ENCODE measurements around the gene ASS1. TPM values are rescaled to one million over a fixed set of nuclear protein-coding genes. Genes with fewer than 3 reads are reported as not detected.

ASS1 gene
- total RNA-seq, 1 donor from 2014 or later, result 80.1 TPM

DNA sequence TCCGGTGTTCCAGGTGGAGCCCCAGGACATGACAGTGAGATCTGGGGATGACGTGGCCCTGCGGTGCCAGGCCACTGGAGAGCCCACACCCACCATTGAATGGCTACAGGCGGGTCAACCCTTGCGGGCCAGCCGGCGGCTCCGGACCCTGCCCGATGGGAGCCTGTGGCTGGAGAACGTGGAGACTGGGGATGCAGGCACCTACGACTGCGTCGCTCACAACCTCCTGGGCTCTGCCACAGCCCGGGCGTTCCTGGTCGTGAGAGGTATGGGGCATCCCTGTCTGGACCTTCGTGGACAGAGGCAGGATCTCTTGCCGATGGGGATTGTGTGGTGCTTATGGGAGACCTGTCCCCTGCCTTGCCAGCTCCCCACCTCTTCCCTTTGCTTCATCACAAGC, 26.0 kb upstream of the ASS1 start:
- no peak for DNase-seq (ENCODE audit: low read depth)

DNA sequence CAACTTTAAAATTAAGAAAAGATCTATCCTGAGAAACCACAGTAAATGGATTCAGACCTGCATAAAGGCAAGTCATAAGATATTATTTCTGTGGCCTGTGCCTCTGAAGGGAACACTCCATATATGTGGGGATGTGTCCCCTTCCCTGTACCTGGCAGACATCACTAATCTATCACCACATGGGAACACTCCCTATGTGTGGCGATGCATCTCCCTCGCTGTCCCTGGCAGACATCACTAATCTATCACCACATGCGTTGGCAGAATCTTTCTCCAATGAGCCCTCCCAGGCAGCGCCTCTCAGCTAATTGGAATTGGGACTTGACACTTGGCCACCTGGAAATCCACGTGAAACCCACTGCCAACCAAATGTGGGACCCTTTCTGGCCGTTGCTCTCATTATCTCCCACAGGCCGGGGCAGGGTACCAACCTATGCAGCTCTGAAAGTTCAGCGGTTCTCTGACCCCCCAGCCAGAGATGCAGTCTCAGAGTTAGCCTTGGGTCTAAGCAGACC, 25.2 kb upstream of the ASS1 start:
- no peak for DNase-seq (ENCODE audit: low read depth)

DNA sequence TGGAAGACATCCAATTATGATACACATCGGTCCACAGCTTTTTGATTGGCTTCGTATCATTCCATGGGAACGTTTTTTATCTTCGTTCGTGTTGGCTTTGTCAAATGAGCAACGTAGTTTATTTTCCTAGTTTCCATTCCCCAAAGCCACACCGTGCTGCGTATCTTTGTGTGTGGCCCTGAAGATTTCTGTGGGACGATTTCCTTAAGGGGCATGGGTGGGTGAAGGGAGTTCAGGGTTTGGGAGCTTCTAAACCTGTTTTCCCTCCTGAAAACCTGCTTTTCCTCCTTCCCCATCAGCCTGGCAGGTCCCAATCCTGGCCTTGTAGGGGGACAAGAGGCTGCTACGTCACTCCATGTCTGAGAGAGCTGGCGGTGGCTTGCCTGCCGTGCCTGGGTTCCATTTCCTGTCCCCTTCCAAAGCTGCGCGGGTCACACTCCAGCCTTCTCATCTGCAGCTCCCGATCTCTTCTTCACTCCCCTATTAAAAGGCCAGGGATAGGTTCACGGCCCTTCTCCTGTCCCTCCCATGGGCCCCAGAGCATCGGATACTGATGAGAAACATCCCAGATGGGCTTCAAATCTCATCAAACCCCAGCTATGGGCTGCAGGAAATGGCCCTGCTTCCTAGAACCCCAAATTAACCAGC, 23.5 kb upstream of the ASS1 start:
- DNase-seq (ENCODE audit: low read depth), result no peak

DNA sequence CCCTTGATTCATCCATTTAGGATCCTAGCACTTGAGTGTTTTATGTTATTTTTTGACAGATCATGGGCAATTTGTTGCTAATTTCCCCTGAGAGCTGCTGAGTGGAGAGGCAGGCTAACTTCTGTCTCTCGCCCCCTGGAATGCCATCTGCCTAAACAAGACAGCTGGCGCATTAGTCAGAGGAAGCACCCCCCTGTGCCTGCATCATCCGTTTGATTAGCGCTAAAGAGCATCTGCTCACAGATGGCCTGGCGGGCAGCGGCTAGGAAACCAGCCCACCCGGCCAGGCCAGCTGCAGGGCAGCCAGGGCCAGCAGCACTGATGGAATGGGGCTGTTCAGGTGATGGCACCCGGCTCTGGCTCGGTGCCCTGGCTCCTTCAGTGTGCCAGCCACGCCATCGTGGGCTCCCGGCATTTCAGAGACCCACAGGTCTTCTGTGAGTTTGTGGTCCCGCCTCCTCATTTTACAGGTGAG, 22.9 kb upstream of the ASS1 start:
- DNase-seq (ENCODE audit: low read depth), result peak; percentile 97

DNA sequence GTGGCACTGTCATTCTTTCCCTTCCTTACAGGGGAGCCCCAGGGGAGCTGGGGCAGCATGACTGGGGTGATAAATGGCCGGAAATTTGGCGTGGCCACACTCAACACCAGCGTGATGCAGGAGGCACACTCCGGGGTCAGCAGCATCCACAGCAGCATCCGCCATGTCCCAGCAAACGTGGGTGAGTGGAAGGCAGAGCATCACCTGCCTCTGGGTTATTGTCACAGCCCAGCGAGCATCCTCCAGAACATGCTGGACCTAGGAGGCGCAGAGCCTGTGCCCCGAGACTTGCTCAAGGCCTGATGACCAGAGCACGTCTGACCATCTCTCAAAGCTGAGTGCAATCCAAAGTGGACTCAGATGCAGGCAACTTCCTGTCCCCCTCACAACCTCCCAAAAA, 22.2 kb upstream of the ASS1 start:
- DNase-seq (ENCODE audit: low read depth), result no peak

DNA sequence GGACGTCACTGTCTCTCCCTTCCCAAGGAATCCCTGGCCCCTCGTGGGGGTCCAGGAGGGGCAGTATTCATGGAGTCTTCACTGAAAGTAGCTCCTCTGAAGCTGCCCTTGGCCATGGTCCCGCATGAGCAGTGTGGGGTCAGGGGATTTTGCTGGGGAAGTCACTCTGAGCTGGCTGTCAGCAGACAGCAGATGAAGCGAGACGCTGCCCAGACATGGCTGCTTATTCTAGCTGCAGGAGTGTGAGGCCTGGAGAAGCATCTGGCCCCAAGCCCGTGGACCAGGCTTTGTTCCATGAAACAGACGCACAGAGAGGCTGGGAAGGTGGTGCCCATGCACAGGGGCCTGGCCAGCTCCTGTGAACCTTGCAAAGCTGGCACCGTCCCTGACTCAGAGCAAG, 21.5 kb upstream of the ASS1 start:
- no peak for DNase-seq (ENCODE audit: low read depth)

- DNase-seq (ENCODE audit: low read depth), result no peak
These were observed 19.9 kb upstream of the ASS1 start for GRCh38 chr9:130424595-130425454.

GRCh38 chr9:130425741-130426466, 18.9 kb upstream of the ASS1 start:
- no peak for DNase-seq (ENCODE audit: low read depth)

DNA sequence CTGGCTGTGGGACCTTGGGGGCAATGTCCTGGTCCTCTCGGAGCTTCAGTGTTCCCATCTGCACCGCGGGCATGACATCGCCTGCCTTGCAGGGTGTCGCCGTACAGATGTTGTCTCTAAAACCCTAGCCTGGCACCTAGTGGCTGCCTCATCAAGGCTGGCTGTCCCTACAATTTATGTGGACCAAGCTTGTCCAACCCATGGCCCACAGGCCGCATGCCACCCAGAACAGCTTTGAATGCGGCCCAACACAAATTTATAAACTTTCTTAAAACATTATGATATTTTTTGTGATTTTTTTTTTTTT, 18.3 kb upstream of the ASS1 start:
- DNase-seq (ENCODE audit: low read depth), result no peak

DNA sequence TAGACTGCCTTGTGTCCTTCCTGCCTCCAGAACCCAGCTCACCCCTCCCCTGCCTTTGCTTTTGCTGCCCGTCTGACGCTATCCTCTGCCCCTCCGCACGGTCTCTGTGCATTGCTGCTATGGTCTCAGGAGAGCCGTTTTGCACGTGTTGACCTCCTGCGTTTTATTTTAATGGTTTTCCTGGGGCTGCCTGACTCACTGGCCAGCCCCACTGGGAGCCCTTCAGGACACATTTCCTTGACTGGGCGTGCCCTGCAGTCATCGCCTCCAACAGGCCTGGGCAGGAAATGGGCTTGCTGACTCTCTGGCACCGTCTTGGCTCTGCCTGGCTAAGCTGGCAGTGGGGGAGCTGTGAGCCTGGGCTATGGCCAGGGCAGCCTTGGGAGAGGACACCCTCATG, 17.9 kb upstream of the ASS1 start:
- DNase-seq (ENCODE audit: low read depth), result peak; percentile 68

- DNase-seq (ENCODE audit: low read depth), result no peak
These were observed 17.4 kb upstream of the ASS1 start for GRCh38 chr9:130427326-130427725.

DNA sequence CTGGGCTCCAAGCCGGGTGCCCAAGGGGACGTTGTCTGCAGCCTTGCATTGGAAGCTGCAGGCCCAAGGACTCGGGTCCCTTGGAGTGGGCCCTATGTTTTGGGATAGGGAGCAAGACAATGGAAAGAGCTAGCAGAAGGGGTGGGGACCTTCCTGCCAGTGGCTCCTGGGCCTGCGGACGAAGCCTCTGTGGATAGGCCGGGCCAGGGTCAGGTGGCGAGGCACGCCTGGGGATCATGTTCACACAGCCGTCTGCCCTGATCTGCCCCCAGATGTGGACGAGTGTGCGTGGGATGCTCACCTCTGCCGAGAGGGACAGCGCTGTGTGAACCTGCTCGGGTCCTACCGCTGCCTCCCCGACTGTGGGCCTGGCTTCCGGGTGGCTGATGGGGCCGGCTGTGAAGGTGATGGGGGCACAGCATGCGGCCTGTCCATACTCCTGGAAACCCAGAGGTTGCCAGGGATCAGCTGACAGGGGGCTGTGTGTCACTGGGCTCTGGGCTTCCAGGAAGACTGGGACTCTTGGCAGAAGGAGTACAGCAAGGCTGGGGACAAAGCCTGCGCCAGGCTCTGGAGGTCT, 16.6 kb upstream of the ASS1 start:
- DNase-seq (ENCODE audit: low read depth), result no peak

DNA sequence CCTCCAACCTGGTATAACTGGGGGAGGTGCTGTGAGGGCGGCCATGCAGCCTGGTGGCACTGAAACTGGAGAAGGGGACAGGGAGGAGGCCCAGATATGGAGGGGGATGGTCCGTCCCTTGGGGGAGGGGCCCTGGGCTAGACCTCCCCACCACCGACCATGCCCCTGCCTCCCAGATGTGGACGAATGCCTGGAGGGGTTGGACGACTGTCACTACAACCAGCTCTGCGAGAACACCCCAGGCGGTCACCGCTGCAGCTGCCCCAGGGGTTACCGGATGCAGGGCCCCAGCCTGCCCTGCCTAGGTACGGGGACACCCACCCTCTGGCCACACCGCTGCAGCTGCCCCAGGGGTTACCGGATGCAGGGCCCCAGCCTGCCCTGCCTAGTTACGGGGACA, 15.4 kb upstream of the ASS1 start:
- no peak for DNase-seq (ENCODE audit: low read depth)

- DNase-seq (ENCODE audit: low read depth), result no peak
These were observed 14.9 kb upstream of the ASS1 start for GRCh38 chr9:130429831-130430230.

DNA sequence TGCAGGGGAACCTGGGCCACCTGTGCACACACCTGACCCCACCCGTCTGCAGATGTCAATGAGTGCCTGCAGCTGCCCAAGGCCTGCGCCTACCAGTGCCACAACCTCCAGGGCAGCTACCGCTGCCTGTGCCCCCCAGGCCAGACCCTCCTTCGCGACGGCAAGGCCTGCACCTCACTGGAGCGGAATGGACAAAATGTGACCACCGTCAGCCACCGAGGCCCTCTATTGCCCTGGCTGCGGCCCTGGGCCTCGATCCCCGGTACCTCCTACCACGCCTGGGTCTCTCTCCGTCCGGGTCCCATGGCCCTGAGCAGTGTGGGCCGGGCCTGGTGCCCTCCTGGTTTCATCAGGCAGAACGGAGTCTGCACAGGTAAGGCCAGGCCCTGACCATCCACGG, 14.5 kb upstream of the ASS1 start:
- no peak for DNase-seq (ENCODE audit: low read depth)

- no peak for DNase-seq (ENCODE audit: low read depth)
These were observed 13.8 kb upstream of the ASS1 start for GRCh38 chr9:130430734-130431535.

GRCh38 chr9:130431536-130432303, 13.0 kb upstream of the ASS1 start:
- no peak for DNase-seq (ENCODE audit: low read depth)

DNA sequence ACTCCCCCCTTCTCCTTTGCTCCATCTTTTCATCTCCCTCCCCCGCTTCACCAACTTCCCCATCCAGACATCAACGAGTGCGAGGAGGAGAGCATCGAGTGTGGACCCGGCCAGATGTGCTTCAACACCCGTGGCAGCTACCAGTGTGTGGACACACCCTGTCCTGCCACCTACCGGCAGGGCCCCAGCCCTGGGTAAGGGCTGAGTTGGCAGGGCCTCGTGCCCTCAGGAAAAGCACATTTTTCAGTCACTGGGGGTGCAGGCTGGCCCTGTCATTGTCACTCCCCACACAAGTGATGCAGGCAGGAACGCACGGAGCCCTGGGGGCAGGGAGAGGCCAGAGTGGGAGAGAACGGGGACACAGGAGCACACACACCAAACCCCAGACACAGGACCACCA, 12.4 kb upstream of the ASS1 start:
- no peak for DNase-seq (ENCODE audit: low read depth)

- DNase-seq (ENCODE audit: low read depth), result no peak
These were observed 12.0 kb upstream of the ASS1 start for GRCh38 chr9:130432796-130433167.

Data from myocyte (in vitro differentiated cells).